GM12801 (cell line): ENCODE measurements around the gene RALGDS.

Experiments
- CTCF ChIP-seq: IDR thresholded peaks from one replicate; pipeline ENCODE4 v1.5.1; 2011; ENCODE audit warnings: control low read depth; ENCODE audit not compliant: insufficient read length; ENCODE audit errors: extremely low read depth

Gene RALGDS

GRCh38 chr9:133051966-133052539 is 69.0 kb downstream of the RALGDS start:
- TF ChIP-seq CTCF = no peak

- TF ChIP-seq CTCF = no peak
Observed at GRCh38 chr9:133051281-133051900, 69.6 kb downstream of the RALGDS start.

GRCh38 chr9:133050781-133051180 is 70.3 kb downstream of the RALGDS start:
- TF ChIP-seq CTCF = no peak

GRCh38 chr9:133050142-133050541 is 70.9 kb downstream of the RALGDS start:
- no peak for TF ChIP-seq CTCF

GRCh38 chr9:133049043-133049442 is 72.0 kb downstream of the RALGDS start:
- TF ChIP-seq CTCF = no peak

GRCh38 chr9:133048595-133048994 is 72.4 kb downstream of the RALGDS start:
- no peak for TF ChIP-seq CTCF
